ENCODE data around the gene CELSR1. TPM values are rescaled to one million over a fixed set of nuclear protein-coding genes. Genes with fewer than 3 reads are reported as not detected.

CELSR1 gene
- total RNA-seq, 1 donor from 2014 or later: 18.8 TPM

- no peak for DNase-seq (ENCODE audit: low spot score in 2 of 2, unreplicated experiment in 2 of 2)
- Mint-ChIP-seq H3K27ac (no peak overlapping the region), H3K9me3 (peaks cover 11% of the 10 kb centered on the region), H3K4me3 (no peak overlapping the region), H3K27me3 (ENCODE audit: low read depth) (no peaks in the 10 kb centered on the region), H3K36me3 (peaks cover 34% of the 10 kb centered on the region), H3K4me1 (peaks cover 7% of the 10 kb centered on the region)
- TF ChIP-seq, protein P1, sequence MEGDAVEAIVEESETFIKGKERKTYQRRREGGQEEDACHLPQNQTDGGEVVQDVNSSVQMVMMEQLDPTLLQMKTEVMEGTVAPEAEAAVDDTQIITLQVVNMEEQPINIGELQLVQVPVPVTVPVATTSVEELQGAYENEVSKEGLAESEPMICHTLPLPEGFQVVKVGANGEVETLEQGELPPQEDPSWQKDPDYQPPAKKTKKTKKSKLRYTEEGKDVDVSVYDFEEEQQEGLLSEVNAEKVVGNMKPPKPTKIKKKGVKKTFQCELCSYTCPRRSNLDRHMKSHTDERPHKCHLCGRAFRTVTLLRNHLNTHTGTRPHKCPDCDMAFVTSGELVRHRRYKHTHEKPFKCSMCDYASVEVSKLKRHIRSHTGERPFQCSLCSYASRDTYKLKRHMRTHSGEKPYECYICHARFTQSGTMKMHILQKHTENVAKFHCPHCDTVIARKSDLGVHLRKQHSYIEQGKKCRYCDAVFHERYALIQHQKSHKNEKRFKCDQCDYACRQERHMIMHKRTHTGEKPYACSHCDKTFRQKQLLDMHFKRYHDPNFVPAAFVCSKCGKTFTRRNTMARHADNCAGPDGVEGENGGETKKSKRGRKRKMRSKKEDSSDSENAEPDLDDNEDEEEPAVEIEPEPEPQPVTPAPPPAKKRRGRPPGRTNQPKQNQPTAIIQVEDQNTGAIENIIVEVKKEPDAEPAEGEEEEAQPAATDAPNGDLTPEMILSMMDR (IDR thresholded peaks at IDR 0.05; ENCODE audit: unreplicated experiment): no peak
Observed at GRCh38 chr22:46379066-46379930, 158.1 kb downstream of the CELSR1 start.

DNA sequence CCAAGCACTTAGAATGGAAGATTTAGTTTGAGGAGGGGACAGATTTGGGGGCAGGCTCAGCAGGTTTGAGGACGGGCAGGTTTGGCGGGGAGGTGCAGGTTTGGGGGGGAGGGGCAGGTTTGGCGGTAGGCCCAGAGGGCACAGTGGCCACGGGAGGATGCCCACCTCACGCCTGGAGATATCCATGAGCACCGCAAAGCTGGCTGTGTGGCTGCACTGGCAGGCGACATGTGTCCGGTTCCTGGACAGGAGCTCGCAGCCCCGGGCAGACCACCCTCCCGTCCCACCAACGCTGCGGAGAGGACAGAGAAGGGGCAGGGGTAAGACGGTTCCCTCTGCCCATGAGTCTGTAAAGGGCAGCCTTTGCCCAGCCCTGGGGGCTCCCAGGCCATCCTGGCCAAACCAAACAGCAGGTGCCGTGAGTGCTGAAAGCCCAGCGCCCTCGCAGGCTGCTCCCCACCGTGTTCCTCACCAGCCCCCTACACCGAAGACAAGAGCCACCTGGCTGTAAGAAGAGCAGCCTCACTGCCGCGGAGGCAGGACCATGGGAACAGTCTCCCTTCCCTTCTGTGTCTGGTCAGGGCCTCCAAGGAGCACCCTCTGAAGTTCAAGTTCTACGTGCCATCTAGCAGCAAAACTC, 158.9 kb downstream of the CELSR1 start:
- Mint-ChIP-seq H3K4me1 (peaks cover 7% of the 10 kb centered on the region), H3K4me3 (no peak overlapping the region), H3K9me3 (peaks cover 11% of the 10 kb centered on the region), H3K27me3 (ENCODE audit: low read depth) (no peaks in the 10 kb centered on the region), H3K36me3 (peaks cover 37% of the 10 kb centered on the region), H3K27ac (no peak overlapping the region)
- TF ChIP-seq, protein P1 (IDR thresholded peaks at IDR 0.05; ENCODE audit: unreplicated experiment): no peak
- DNase-seq (ENCODE audit: low spot score in 2 of 2, unreplicated experiment in 2 of 2): no peak

- Mint-ChIP-seq H3K36me3 (peaks cover 34% of the 10 kb centered on the region), H3K9me3 (peaks cover 9% of the 10 kb centered on the region), H3K27me3 (ENCODE audit: low read depth) (no peaks in the 10 kb centered on the region), H3K4me3 (no peak overlapping the region), H3K4me1 (peaks cover 7% of the 10 kb centered on the region), H3K27ac (no peak overlapping the region)
- TF ChIP-seq, protein P1 (IDR thresholded peaks at IDR 0.05; ENCODE audit: unreplicated experiment): no peak
- no peak for DNase-seq (ENCODE audit: low spot score in 2 of 2, unreplicated experiment in 2 of 2)
Observed at GRCh38 chr22:46377525-46378425, 159.6 kb downstream of the CELSR1 start.

- Mint-ChIP-seq H3K4me1 (peaks cover 7% of the 10 kb centered on the region), H3K27me3 (ENCODE audit: low read depth) (no peaks in the 10 kb centered on the region), H3K9me3 (peaks cover 5% of the 10 kb centered on the region), H3K36me3 (peaks cover 32% of the 10 kb centered on the region), H3K4me3 (no peak overlapping the region), H3K27ac (no peak overlapping the region)
- TF ChIP-seq, protein P1 (IDR thresholded peaks at IDR 0.05; ENCODE audit: unreplicated experiment): no peak
- no peak for DNase-seq (ENCODE audit: low spot score in 2 of 2, unreplicated experiment in 2 of 2)
Observed at GRCh38 chr22:46376908-46377524, 160.4 kb downstream of the CELSR1 start.

DNA sequence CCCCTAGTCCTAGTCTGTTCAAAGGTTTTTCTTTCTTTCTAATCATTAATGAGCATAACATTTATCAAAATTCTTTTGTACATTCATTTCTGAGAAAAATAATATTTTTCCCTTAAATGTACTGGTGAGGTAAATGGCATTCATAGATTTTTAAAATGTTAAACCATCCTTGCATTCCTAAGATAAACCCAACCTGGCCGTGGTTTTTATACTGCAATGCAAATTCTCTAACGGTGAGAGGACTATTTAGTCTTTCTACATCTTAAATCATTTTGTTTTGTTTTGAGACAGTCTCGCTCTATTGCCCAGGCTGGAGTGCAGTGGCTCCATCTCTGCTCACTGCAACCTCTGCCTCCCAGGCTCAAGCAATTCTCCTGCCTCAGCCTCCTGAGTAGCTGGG, 161.3 kb downstream of the CELSR1 start:
- Mint-ChIP-seq H3K27me3 (ENCODE audit: low read depth) (no peaks in the 10 kb centered on the region), H3K27ac (no peak overlapping the region), H3K36me3 (peaks cover 31% of the 10 kb centered on the region), H3K4me1 (peaks cover 7% of the 10 kb centered on the region), H3K9me3 (peaks cover 5% of the 10 kb centered on the region), H3K4me3 (no peak overlapping the region)
- DNase-seq (ENCODE audit: low spot score in 2 of 2, unreplicated experiment in 2 of 2): no peak
- TF ChIP-seq, protein P1 (IDR thresholded peaks at IDR 0.05; ENCODE audit: unreplicated experiment): no peak
